Testis (tissue), 3 donors: ENCODE results near the gene FBXL19. TPM values are rescaled to one million over a fixed set of nuclear protein-coding genes. Genes with fewer than 3 reads are reported as not detected.
A peak's percentile ranks its signal among the peaks of the same experiment; 100 is the strongest.

ENCODE experiments used
- DNase-seq: peaks from one replicate; pipeline ENCODE4 v3.0.0-alpha.2; 2019
- H3K27ac ChIP-seq, 2 donors: fragments of 200-600 bp; sonication (generic); one replicate each; pipeline ENCODE4 v1.5.1; 2019
- H3K27me3 ChIP-seq: fragments of 200-600 bp; sonication (generic); one replicate; pipeline ENCODE4 v1.5.1; 2019
- H3K36me3 ChIP-seq: fragments of 200-600 bp; sonication (generic); one replicate; pipeline ENCODE4 v1.5.1; 2017; ENCODE audit warnings: low read depth; ENCODE audit errors: missing control alignments
- H3K4me1 ChIP-seq: fragments of 200-600 bp; sonication (generic); one replicate; pipeline ENCODE4 v1.5.1; 2019
- H3K4me3 ChIP-seq, 2 donors: fragments of 200-600 bp; sonication (generic); one replicate each; pipeline ENCODE4 v1.5.1; 2017 to 2019
- H3K9me3 ChIP-seq: fragments of 200-600 bp; sonication (generic); one replicate; pipeline ENCODE4 v1.5.1; 2017
- POLR2A ChIP-seq: fragments of 450-650 bp; IDR thresholded peaks from one replicate; pipeline ENCODE4 v1.6.1; 2017; ENCODE audit warnings: antibody characterized with exemption, mild to moderate bottlenecking, moderate library complexity
- WGBS, 2 donors: methylation state at CpG; one replicate each; pipeline ENCODE4 v1.1.5; 2018; 5-methylcytosine and 5-hydroxymethylcytosine counted together
- intact Hi-C: fragments of 100-400 bp; cut with DNase I; formaldehyde crosslinking; loops from one replicate; pipeline ENCODE4 v1.15.1; 2023; ENCODE audit warnings: low total_unique reads
- polyA plus RNA-seq: library from polyadenylated mRNA; stranded (reverse); fragments of 350-450 nt; fragmentation: Illumina TruSeq; extraction: RNeasy Lipid Tissue Mini Kit (QIAGEN cat#74804); gene quantifications from one replicate; pipeline ENCODE4 v1.2.3, GENCODE V29; 2014; ENCODE audit warnings: low read depth, low replicate concordance; ENCODE audit not compliant: insufficient read depth
- total RNA-seq, 2 donors: library from RNA; depleted of rRNA; stranded (reverse); fragments of >200 nt; gene quantifications; one replicate each; pipeline ENCODE4 v1.2.3, GENCODE V29; 2016
- TF ChIP-seq, protein P1 (sequence below), 3 experiments: fragments of 450-650 bp in 2 of 3; fragments of 200-600 bp in 1 of 3; sonication (generic) in 1 of 3; IDR thresholded peaks; one replicate each; pipeline ENCODE4 v1.5.1; 2016 to 2019; ENCODE audit warnings: antibody characterized with exemption in 3 of 3, mild to moderate bottlenecking in 2 of 3, moderate library complexity in 1 of 3

Gene FBXL19
- total and polyA plus RNA-seq, 3 donors from 2014 or later, result 47.0 to 149 (median 142) TPM

GRCh38 chr16:30983898-30984610 lies 60.7 kb downstream of the FBXL19 start:
- intact Hi-C loops, result loop anchor here (5.0 to 10.0 kb wide), 4 partner anchors 51 to 451 kb away; partner anchors contain the start of gene STX4
- WGBS, 2 donors, result 83 to 87% methylated on average over 12 to 14 of the region's 14 CpGs
- DNase-seq, result no peak
- H3K36me3 ChIP-seq, result no peaks in the 10 kb centered on the region
- no peaks in the 10 kb centered on the region for H3K27me3 ChIP-seq
- no peak overlapping the region for H3K27ac ChIP-seq
- H3K9me3 ChIP-seq, result no peaks in the 10 kb centered on the region
- H3K4me1 ChIP-seq, result peaks cover 11% of the 10 kb centered on the region
- H3K4me3 ChIP-seq, result no peak overlapping the region
- TF ChIP-seq, protein P1, sequence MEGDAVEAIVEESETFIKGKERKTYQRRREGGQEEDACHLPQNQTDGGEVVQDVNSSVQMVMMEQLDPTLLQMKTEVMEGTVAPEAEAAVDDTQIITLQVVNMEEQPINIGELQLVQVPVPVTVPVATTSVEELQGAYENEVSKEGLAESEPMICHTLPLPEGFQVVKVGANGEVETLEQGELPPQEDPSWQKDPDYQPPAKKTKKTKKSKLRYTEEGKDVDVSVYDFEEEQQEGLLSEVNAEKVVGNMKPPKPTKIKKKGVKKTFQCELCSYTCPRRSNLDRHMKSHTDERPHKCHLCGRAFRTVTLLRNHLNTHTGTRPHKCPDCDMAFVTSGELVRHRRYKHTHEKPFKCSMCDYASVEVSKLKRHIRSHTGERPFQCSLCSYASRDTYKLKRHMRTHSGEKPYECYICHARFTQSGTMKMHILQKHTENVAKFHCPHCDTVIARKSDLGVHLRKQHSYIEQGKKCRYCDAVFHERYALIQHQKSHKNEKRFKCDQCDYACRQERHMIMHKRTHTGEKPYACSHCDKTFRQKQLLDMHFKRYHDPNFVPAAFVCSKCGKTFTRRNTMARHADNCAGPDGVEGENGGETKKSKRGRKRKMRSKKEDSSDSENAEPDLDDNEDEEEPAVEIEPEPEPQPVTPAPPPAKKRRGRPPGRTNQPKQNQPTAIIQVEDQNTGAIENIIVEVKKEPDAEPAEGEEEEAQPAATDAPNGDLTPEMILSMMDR (IDR thresholded peaks at IDR 0.05), result no peak

GRCh38 chr16:30984669-30985400 lies 61.5 kb downstream of the FBXL19 start, which contains the start of gene HSD3B7:
TSS of gene HSD3B7 (plus strand) at chr16:30985207. CDS start at chr16:30985659, 452 bp downstream.
- Histone ChIP-seq H3K27me3 (no peaks in the 10 kb centered on the region), H3K36me3 (no peaks in the 10 kb centered on the region), H3K4me1 (peaks cover 11% of the 10 kb centered on the region), H3K27ac (peak within 1 kb of the TSS in 1 of 2 donors; percentile 44), H3K4me3 (peak within 1 kb of the TSS in 1 of 2 donors; percentile 14), H3K9me3 (no peaks in the 10 kb centered on the region)
- intact Hi-C loops, result loop anchor here (5.0 to 10.0 kb wide), 4 partner anchors 50 to 450 kb away; partner anchors contain the start of gene STX4
- TF ChIP-seq, protein P1 (IDR thresholded peaks at IDR 0.05), result peak; percentile 92 to 99 (median 94)
- TF ChIP-seq POLR2A, result no peak
- peak; percentile 91 for DNase-seq
- 39 to 52% methylated on average over 18 to 23 of the region's 24 CpGs for WGBS, 2 donors

DNA sequence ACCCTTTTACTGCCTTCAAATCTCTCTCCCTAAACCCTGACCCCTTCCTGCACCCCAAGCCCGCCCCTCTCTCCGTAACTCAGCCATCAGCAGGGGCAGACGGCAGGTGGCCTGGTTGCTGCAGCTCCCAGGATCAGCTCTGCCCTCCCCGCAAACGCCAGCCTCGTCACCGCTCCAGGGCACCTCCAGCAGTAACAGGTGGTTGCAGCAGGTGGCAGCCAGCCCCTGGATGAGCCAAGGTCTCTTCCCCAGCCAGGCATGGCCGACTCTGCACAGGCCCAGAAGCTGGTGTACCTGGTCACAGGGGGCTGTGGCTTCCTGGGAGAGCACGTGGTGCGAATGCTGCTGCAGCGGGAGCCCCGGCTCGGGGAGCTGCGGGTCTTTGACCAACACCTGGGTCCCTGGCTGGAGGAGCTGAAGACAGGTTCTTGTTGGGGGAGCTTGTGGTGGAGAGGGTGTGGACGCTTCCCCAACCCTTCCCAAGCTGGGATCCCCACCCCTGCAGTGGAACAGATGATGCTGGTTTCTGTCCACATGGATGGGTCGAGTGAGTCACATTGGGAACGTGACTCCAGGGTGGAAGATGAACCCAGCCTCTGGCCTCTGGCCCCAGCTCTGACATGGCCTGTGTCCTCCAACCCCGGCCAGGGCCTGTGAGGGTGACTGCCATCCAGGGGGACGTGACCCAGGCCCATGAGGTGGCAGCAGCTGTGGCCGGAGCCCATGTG lies 62.2 kb downstream of the FBXL19 start:
- intact Hi-C loops, result loop anchor here (10.0 kb wide), 3 partner anchors 49 to 449 kb away; partner anchors contain the start of gene STX4
- Histone ChIP-seq H3K4me3 (peak overlapping the region in 1 of 2 donors; percentile 14), H3K27me3 (no peaks in the 10 kb centered on the region), H3K27ac (peak overlapping the region in 1 of 2 donors; percentile 44), H3K36me3 (no peaks in the 10 kb centered on the region), H3K4me1 (peaks cover 11% of the 10 kb centered on the region), H3K9me3 (no peaks in the 10 kb centered on the region)
- TF ChIP-seq POLR2A, result no peak
- TF ChIP-seq, protein P1 (IDR thresholded peaks at IDR 0.05), result no peak
- DNase-seq, result peak; percentile 43
- 57 to 60% methylated on average over 14 to 19 of the region's 20 CpGs for WGBS, 2 donors

GRCh38 chr16:30986129-30986991 lies 63.0 kb downstream of the FBXL19 start:
- intact Hi-C loops, result loop anchor here (10.0 kb wide), 3 partner anchors 48 to 448 kb away; partner anchors contain the start of gene STX4
- 86 to 87% methylated on average over 10 to 29 of the region's 29 CpGs for WGBS, 2 donors
- Histone ChIP-seq H3K27ac (no peak overlapping the region), H3K4me3 (no peak overlapping the region), H3K4me1 (peaks cover 11% of the 10 kb centered on the region), H3K27me3 (no peaks in the 10 kb centered on the region), H3K36me3 (no peaks in the 10 kb centered on the region), H3K9me3 (no peaks in the 10 kb centered on the region)
- no peak for DNase-seq
- TF ChIP-seq, protein P1 (IDR thresholded peaks at IDR 0.05), result no peak
- TF ChIP-seq POLR2A, result no peak
